NB4 (cell line): ENCODE data around the gene PPP1R9B.

ENCODE experiments used
- DNase-seq: peaks from one replicate; pipeline ENCODE4 v3.0.0; 2010; ENCODE audit warnings: low read depth
- H3K4me3 ChIP-seq: one replicate; pipeline ENCODE4 v1.5.1; 2011; ENCODE audit warnings: mild to moderate bottlenecking, low read depth, low read length, moderate library complexity
- CTCF ChIP-seq: IDR thresholded peaks from one replicate; pipeline ENCODE4 v1.5.1; 2012; ENCODE audit warnings: low read depth, low read length
- MAX ChIP-seq: IDR thresholded peaks from 2 replicates; pipeline ENCODE4 v1.6.1; 2011; ENCODE audit warnings: low read depth, low read length
- MYC ChIP-seq: IDR thresholded peaks from 2 replicates; pipeline ENCODE4 v1.6.1; 2011; ENCODE audit warnings: low read depth, low read length
- POLR2A ChIP-seq: IDR thresholded peaks from 2 replicates; pipeline ENCODE4 v1.6.1; 2011; ENCODE audit warnings: mild to moderate bottlenecking; ENCODE audit not compliant: insufficient read length; ENCODE audit errors: extremely low read depth

PPP1R9B gene

DNA sequence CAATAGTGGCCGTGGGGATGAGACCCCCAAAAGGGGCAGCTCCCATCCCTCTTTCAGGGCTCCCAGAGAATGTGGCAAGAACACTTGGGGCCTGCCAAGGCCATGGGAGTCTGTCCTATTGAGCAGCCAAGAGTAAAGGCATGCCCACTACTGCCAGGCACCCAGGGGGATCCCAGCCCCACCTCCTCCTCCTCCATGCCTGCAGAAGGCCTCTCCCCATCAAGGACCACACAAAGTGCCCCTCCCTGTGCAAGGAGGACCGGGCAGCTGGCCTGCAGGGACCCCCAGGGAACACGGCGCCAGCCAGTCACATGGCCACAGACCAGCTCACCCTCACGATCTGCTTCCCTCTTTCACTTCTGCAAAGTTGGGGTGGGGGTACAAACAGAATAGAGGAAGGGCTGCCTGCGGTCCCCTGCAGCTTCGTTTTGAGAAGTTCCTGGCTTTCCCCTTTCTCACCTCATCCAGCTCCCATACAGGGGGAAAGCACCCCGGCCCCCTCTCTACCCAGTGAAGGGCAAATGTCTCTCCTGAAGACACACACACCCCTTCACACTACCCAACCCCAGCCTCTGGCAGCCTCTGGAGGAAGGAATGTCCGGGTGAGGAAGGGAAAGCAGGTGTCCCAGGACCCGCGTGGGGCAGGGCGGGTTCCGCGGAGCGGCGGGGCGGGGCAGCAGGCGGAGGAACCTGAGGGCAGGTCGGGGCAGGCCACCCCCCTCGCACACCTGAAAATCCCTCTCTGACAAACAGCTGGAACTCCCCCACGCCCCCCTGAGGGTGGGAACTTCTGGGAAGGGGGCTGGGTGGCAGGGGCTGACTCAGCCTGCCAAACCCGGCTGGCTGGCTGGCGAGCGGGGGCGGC is 2.0 kb downstream of the PPP1R9B start:
- TF ChIP-seq MYC (peak; percentile 86), MAX (peak; percentile 93), POLR2A (no peak), CTCF (no peak)
- peak overlapping the region; percentile 72 for H3K4me3 ChIP-seq
- DNase-seq, result peak; percentile 95

DNA sequence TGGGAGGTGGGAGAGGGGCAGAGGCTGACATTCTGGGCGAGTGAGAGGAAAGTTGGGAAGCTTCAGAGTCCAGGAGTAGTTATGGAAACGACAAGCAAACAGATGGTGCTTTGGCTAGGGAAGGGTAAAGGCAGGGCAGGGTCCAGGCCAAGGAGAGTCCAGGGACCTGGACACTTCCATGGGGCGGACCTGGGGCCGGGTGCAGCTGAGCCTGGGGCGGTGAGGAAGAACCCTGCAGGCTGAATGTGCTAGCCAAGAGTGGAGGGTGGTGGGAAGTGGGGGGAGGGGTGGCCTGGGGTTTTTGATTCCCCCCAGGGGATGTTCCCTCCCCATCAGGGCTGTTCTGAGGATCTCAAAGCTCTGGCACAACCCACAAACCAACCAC is 2.6 kb downstream of the PPP1R9B start:
- TF ChIP-seq CTCF, result no peak
- TF ChIP-seq POLR2A, result no peak
- TF ChIP-seq MYC, result no peak
- TF ChIP-seq MAX, result no peak
- DNase-seq, result no peak

DNA sequence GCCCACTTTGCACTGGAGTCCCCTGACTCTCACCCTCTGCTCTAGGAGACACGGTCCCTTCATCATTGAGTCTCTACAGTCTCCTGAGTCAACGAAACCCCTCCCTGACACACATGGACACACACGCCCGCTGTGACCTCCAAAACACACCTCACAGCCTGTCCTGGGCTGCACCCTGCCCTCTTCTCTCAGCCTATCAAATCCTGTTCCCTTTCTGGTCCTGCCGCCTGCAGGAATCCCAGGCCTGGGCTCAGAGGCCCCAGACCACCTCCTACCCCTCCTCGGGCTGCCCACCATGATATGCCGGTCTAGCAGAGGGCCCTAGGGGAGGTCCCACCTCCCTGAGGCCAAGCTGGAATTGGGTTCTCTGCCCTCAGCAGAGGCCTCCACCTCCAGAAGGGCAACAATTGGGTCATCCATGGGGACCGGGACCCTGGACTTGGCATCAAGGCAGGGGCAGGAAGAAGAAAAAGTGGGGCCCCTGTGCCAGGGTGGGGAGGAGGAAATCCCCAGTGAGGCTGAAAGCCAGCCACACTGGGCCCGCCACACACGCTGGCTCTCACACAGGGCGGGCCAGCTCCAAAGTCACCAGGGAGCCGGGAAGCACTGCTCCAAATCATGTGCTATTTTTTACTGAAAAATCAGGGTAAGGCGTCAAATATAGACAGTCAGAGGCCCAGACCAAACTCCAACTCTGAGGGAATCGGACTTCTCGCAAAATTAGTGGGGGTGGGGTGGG is 3.4 kb downstream of the PPP1R9B start:
- DNase-seq, result no peak
- TF ChIP-seq MYC (no peak), POLR2A (no peak), CTCF (no peak), MAX (no peak)
- H3K4me3 ChIP-seq, result peak overlapping the region; percentile 72

More for the DNA sequence above, 2.6 kb downstream of the PPP1R9B start:
- H3K4me3 ChIP-seq, result peak overlapping the region; percentile 72

DNA sequence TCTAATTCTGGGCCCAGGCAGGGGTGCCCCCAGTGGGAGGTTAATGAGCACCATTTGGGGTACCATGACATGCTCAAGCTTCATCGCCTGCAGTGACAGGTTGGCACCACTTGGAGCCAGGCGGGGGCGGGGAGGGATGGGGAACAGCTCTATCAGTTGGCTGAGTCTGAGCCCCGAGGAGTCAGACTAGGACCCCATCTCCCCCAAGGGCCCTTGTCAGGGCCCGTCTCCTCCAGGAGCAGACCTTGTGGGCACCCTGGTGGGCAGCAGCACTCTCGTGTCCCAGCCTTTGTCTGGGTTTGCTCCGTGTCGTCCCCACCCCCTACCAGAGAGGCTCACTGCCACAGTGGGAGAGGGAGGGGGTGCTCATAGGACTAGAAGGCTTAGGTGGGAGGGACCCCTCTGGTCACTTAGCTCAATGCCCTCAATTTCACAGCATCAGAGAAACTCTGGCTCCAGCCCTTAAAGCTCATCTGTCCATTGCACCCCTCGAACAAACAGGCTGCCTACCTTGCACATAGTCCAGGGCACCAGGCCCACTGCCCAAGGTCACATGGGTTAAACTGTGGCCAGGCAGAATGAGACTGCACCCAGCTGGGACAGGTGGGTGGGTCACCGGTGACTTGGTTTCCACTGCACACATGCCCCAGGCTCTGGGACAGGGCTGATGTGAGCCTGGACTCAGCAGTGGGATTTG is 4.1 kb downstream of the PPP1R9B start:
- DNase-seq, result no peak
- TF ChIP-seq CTCF, result peak; percentile 0
- no peak for TF ChIP-seq MAX
- peak overlapping the region; percentile 72 for H3K4me3 ChIP-seq

GRCh38 chr17:50145532-50146229 is 4.8 kb downstream of the PPP1R9B start:
- DNase-seq, result no peak
- H3K4me3 ChIP-seq, result no peak overlapping the region
- TF ChIP-seq POLR2A, result no peak
- no peak for TF ChIP-seq MAX
- TF ChIP-seq CTCF, result no peak
- TF ChIP-seq MYC, result no peak
